Measurements from ENCODE around the gene PPP4R3B.

- TF ChIP-seq CTCF (IDR thresholded peaks at IDR 0.05) = no peak
- TF ChIP-seq POLR2AphosphoS5 (IDR thresholded peaks at IDR 0.05) = no peak
Measured at GRCh38 chr2:55500025-55500424, 117.4 kb downstream of the PPP4R3B start.

Data from breast epithelium (tissue), 3 donors.